ENCODE data around the gene BBS1. TPM values are rescaled to one million over a fixed set of nuclear protein-coding genes. Genes with fewer than 3 reads are reported as not detected.

Gene BBS1
- total RNA-seq, 1 donor from 2014 or later: 53.8 TPM

DNA sequence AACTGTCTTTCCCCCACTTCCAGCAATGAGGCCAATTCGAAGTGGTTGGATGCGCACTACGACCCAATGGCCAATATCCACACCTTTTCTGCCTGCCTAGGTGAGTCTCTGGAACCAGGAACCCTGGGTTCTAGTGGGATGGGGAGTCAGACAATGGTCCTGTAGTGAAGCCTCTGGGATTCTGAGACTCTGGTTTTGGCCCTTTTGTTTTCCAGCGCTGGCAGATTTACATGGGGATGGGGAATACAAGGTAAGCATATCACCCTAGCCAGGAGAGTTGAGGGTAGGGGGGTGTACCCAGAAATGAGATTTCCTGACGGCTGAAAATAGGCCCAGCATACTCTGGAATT is 530 bp downstream of the BBS1 start:
- no peak for DNase-seq (ENCODE audit: extremely low spot score in 2 of 2)
- intact Hi-C loops (cut with DNase I): no loop called here
- H3K27ac ChIP-seq: peak overlapping the region; percentile 25
- H3K27me3 ChIP-seq: no peaks in the 10 kb centered on the region
- TF ChIP-seq, protein P1, sequence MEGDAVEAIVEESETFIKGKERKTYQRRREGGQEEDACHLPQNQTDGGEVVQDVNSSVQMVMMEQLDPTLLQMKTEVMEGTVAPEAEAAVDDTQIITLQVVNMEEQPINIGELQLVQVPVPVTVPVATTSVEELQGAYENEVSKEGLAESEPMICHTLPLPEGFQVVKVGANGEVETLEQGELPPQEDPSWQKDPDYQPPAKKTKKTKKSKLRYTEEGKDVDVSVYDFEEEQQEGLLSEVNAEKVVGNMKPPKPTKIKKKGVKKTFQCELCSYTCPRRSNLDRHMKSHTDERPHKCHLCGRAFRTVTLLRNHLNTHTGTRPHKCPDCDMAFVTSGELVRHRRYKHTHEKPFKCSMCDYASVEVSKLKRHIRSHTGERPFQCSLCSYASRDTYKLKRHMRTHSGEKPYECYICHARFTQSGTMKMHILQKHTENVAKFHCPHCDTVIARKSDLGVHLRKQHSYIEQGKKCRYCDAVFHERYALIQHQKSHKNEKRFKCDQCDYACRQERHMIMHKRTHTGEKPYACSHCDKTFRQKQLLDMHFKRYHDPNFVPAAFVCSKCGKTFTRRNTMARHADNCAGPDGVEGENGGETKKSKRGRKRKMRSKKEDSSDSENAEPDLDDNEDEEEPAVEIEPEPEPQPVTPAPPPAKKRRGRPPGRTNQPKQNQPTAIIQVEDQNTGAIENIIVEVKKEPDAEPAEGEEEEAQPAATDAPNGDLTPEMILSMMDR (IDR thresholded peaks at IDR 0.05): no peak
- TF ChIP-seq POLR2AphosphoS5 (IDR thresholded peaks at IDR 0.05; ENCODE audit: insufficient read depth in 1 of 2, low read depth in 1 of 2): no peak
- no peak for TF ChIP-seq POLR2A (IDR thresholded peaks at IDR 0.05)
- H3K36me3 ChIP-seq: no peaks in the 10 kb centered on the region
- no peaks in the 10 kb centered on the region for H3K9me3 ChIP-seq
- peaks cover 11% of the 10 kb centered on the region for H3K4me1 ChIP-seq
- peak overlapping the region; percentile 61 to 78 for H3K4me3 ChIP-seq

DNA sequence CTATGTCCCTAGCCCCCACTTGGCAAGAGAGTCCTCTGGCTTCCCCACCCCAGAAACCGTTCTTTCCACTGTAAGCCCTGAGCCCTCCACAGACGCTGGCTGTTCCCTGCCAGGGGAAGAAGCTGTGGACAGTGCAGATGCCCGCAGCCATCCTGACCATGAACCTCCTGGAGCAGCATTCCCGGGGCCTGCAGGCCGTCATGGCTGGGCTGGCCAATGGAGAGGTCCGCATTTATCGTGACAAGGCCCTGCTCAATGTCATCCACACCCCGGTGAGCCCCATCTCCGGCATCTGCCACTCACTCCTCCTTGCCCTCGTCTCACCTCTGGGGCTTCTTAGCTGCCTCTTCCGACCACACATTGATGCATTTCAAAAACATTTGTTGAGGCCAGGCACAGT is 13.2 kb downstream of the BBS1 start:
- H3K27me3 ChIP-seq: no peaks in the 10 kb centered on the region
- H3K27ac ChIP-seq: no peak overlapping the region
- peaks cover 0 to 55% of the 10 kb centered on the region in 2 donors for H3K36me3 ChIP-seq
- H3K4me1 ChIP-seq: no peaks in the 10 kb centered on the region
- H3K4me3 ChIP-seq: no peak overlapping the region
- TF ChIP-seq POLR2A (IDR thresholded peaks at IDR 0.05) (no peak), POLR2AphosphoS5 (IDR thresholded peaks at IDR 0.05; ENCODE audit: insufficient read depth in 1 of 2, low read depth in 1 of 2) (no peak)
- TF ChIP-seq, protein P1 (IDR thresholded peaks at IDR 0.05): no peak
- H3K9me3 ChIP-seq: no peaks in the 10 kb centered on the region
- no peak for DNase-seq (ENCODE audit: extremely low spot score in 2 of 2)
- intact Hi-C loops (cut with DNase I): no loop called here

GRCh38 chr11:66524304-66525040 is 14.0 kb downstream of the BBS1 start:
- Histone ChIP-seq H3K9me3 (no peaks in the 10 kb centered on the region), H3K27me3 (no peaks in the 10 kb centered on the region), H3K4me1 (no peaks in the 10 kb centered on the region), H3K4me3 (no peak overlapping the region), H3K27ac (no peak overlapping the region), H3K36me3 (peaks cover 0 to 54% of the 10 kb centered on the region in 2 donors)
- intact Hi-C loops (cut with DNase I): no loop called here
- TF ChIP-seq POLR2AphosphoS5 (IDR thresholded peaks at IDR 0.05; ENCODE audit: insufficient read depth in 1 of 2, low read depth in 1 of 2): no peak
- no peak for TF ChIP-seq POLR2A (IDR thresholded peaks at IDR 0.05)
- TF ChIP-seq, protein P1 (IDR thresholded peaks at IDR 0.05): no peak
- no peak for DNase-seq (ENCODE audit: extremely low spot score in 2 of 2)

DNA sequence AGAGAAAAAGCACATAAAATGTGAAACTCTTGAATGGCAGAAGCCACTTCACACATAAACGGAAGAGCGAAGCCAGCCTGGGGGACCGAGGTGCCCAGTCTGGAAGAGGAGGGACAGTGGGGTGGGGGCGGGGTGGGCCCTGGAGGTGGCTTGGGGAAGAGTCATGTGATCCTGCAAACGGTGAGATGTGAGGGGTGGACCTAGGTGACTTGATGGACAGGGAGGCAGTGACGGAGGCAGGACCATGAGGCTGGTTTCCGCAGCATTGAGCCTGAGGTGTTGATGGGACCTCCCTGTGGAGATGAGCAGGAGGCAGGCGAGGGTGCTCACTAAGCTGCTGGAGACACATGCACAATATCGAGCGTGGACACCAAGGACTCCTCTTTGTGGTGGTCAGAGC is 18.6 kb downstream of the BBS1 start:
- H3K9me3 ChIP-seq: no peaks in the 10 kb centered on the region
- no peak overlapping the region for H3K27ac ChIP-seq
- no peak for DNase-seq (ENCODE audit: extremely low spot score in 2 of 2)
- H3K4me1 ChIP-seq: no peaks in the 10 kb centered on the region
- TF ChIP-seq, protein P1 (IDR thresholded peaks at IDR 0.05): no peak
- TF ChIP-seq POLR2A (IDR thresholded peaks at IDR 0.05): no peak
- no peak for TF ChIP-seq POLR2AphosphoS5 (IDR thresholded peaks at IDR 0.05; ENCODE audit: insufficient read depth in 1 of 2, low read depth in 1 of 2)
- no peaks in the 10 kb centered on the region for H3K27me3 ChIP-seq
- H3K36me3 ChIP-seq: peaks cover 0 to 17% of the 10 kb centered on the region in 2 donors
- H3K4me3 ChIP-seq: no peak overlapping the region
- intact Hi-C loops (cut with DNase I): no loop called here

GRCh38 chr11:66529655-66530054 is 19.2 kb downstream of the BBS1 start:
- Histone ChIP-seq H3K4me3 (no peak overlapping the region), H3K9me3 (no peaks in the 10 kb centered on the region), H3K4me1 (no peaks in the 10 kb centered on the region), H3K36me3 (peaks cover 0 to 15% of the 10 kb centered on the region in 2 donors), H3K27me3 (no peaks in the 10 kb centered on the region), H3K27ac (no peak overlapping the region)
- TF ChIP-seq, protein P1 (IDR thresholded peaks at IDR 0.05): no peak
- TF ChIP-seq POLR2A (IDR thresholded peaks at IDR 0.05) (no peak), POLR2AphosphoS5 (IDR thresholded peaks at IDR 0.05; ENCODE audit: insufficient read depth in 1 of 2, low read depth in 1 of 2) (no peak)
- intact Hi-C loops (cut with DNase I): loop anchor here (10.0 kb wide), 1 partner anchor 75 kb away; no protein-coding TSS in a partner anchor
- no peak for DNase-seq (ENCODE audit: extremely low spot score in 2 of 2)

Measured in vagina (tissue), 2 donors.